ENCODE results near the gene ZFP57. TPM values are rescaled to one million over a fixed set of nuclear protein-coding genes. Genes with fewer than 3 reads are reported as not detected.

The ZFP57 gene
- total and polyA plus RNA-seq, 2 of the 13 experiments (the other 11 are each of a cell fraction or from before 2014, with no cell fraction given) = not detected

GRCh38 chr6:29649701-29650673 lies 31.0 kb downstream of the ZFP57 start (continued):
- peak; percentile 67; the same call in 1 of the 2 replicates for TF ChIP-seq THAP9 (CRISPR knock-in tag; IDR thresholded peaks at IDR 0.05; ENCODE audit: borderline replicate concordance)
- peak; percentile 83 for TF ChIP-seq ELF1 (CRISPR knock-in tag; IDR thresholded peaks at IDR 0.05)
- peak; percentile 38; the same call in 1 of the 2 replicates for TF ChIP-seq BRD4 (CRISPR knock-in tag; IDR thresholded peaks at IDR 0.05)
- no peak for TF ChIP-seq ZNF343 (CRISPR knock-in tag; IDR thresholded peaks at IDR 0.05)
- TF ChIP-seq, protein P1, sequence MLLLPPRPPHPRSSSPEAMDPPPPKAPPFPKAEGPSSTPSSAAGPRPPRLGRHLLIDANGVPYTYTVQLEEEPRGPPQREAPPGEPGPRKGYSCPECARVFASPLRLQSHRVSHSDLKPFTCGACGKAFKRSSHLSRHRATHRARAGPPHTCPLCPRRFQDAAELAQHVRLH (CRISPR knock-in tag; IDR thresholded peaks at IDR 0.05; ENCODE audit: borderline replicate concordance, low read depth) = 0 out of 2 replicates have a peak, but pooled peaks have one; percentile 46
- peak; percentile 82; the same call in 1 of the 2 replicates for TF ChIP-seq ZFP90 (CRISPR knock-in tag; IDR thresholded peaks at IDR 0.05; ENCODE audit: borderline replicate concordance)
- no peak for TF ChIP-seq NONO (IDR thresholded peaks at IDR 0.05)
- TF ChIP-seq NONO (CRISPR knock-in tag; conservative IDR thresholded peaks at IDR 0.05) = no peak
- no peak; the same call in 1 of the 2 replicates for TF ChIP-seq MAX (IDR thresholded peaks at IDR 0.05)
- peak; percentile 61; the same call in 1 of the 2 replicates for TF ChIP-seq ZNF574 (CRISPR knock-in tag; IDR thresholded peaks at IDR 0.05)
- TF ChIP-seq ZHX2 (IDR thresholded peaks at IDR 0.05; ENCODE audit: low read depth) = peak; percentile 59; the same call in 1 of the 2 replicates
- 0 out of 2 replicates have a peak, but pooled peaks have one; percentile 68 for TF ChIP-seq ZHX2 (CRISPR knock-in tag; IDR thresholded peaks at IDR 0.05; ENCODE audit: borderline replicate concordance)
- TF ChIP-seq ZNF598 (CRISPR knock-in tag; IDR thresholded peaks at IDR 0.05; ENCODE audit: borderline replicate concordance) = peak; percentile 54; the same call in 1 of the 2 replicates
- TF ChIP-seq SAP130 (CRISPR knock-in tag; IDR thresholded peaks at IDR 0.05; ENCODE audit: low read depth) = peak; percentile 62; the same call in 1 of the 2 replicates
